ENCODE measurements around the gene ANKRD36C.
"Not testable (repeated sequence)": the region's sequence is repeated elsewhere in the genome, so short reads cannot be mapped to it uniquely, and the experiment has no call there.

DNA sequence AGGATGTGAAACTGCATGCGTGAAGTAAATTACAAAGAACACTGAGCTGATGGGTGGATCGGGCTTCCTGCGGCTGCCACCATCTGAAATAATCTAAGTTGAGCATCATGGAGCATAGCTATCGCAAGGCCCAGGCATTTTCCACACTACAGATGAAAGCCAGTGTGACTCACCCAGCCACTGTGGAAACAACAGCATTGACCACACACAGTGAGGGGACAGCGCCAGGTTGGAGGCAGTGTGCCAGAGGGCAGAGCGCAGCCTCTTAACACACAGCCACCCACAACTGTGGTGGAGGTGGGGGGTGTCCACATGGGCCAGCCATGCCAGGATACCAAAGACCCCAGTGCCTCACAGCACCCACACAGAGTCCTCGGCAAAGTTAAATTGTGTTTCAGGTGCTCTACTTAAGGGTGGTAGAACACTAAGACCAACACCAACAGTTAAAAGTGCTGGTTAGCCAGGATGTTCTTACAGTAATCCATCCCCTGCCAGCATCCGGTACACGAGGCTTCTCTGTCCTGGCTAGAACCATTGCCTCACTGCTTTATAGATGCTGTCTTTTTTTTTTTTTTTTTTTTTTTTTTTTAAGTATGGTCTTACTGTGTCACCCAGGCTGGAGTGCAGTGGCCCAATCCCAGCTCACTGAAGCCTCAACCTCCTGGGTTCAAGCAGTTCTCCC lies 28.4 kb upstream of the ANKRD36C start:
- TF ChIP-seq, protein P1, sequence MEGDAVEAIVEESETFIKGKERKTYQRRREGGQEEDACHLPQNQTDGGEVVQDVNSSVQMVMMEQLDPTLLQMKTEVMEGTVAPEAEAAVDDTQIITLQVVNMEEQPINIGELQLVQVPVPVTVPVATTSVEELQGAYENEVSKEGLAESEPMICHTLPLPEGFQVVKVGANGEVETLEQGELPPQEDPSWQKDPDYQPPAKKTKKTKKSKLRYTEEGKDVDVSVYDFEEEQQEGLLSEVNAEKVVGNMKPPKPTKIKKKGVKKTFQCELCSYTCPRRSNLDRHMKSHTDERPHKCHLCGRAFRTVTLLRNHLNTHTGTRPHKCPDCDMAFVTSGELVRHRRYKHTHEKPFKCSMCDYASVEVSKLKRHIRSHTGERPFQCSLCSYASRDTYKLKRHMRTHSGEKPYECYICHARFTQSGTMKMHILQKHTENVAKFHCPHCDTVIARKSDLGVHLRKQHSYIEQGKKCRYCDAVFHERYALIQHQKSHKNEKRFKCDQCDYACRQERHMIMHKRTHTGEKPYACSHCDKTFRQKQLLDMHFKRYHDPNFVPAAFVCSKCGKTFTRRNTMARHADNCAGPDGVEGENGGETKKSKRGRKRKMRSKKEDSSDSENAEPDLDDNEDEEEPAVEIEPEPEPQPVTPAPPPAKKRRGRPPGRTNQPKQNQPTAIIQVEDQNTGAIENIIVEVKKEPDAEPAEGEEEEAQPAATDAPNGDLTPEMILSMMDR (conservative IDR thresholded peaks at IDR 0.05; ENCODE audit: low read depth, low read length), result not testable (repeated sequence)
- TF ChIP-seq RCOR1 (IDR thresholded peaks at IDR 0.05; ENCODE audit: insufficient replicate concordance, low read length); MAZ (IDR thresholded peaks at IDR 0.05; ENCODE audit: borderline replicate concordance, low read depth, low read length); POLR2A (IDR thresholded peaks at IDR 0.05; ENCODE audit: low read depth, low read length); MXI1 (IDR thresholded peaks at IDR 0.05; ENCODE audit: borderline replicate concordance, low read depth, low read length); NFE2L2 (IDR thresholded peaks at IDR 0.05; ENCODE audit: low read depth, low read length); MAFK (IDR thresholded peaks at IDR 0.05; ENCODE audit: low read depth, low read length); RAD21 (IDR thresholded peaks at IDR 0.05; ENCODE audit: low read length); CHD1 (IDR thresholded peaks at IDR 0.05; ENCODE audit: low read depth, low read length); BHLHE40 (IDR thresholded peaks at IDR 0.05; ENCODE audit: low read depth, low read length); SMC3 (IDR thresholded peaks at IDR 0.05; ENCODE audit: low read depth, low read length); FOS (IDR thresholded peaks at IDR 0.05; ENCODE audit: low read depth, low read length): not testable (repeated sequence)
- TF ChIP-seq, protein P2, sequence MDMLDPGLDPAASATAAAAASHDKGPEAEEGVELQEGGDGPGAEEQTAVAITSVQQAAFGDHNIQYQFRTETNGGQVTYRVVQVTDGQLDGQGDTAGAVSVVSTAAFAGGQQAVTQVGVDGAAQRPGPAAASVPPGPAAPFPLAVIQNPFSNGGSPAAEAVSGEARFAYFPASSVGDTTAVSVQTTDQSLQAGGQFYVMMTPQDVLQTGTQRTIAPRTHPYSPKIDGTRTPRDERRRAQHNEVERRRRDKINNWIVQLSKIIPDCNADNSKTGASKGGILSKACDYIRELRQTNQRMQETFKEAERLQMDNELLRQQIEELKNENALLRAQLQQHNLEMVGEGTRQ (IDR thresholded peaks at IDR 0.05; ENCODE audit: low read depth, low read length), result not testable (repeated sequence)
- TF ChIP-seq, protein P3, sequence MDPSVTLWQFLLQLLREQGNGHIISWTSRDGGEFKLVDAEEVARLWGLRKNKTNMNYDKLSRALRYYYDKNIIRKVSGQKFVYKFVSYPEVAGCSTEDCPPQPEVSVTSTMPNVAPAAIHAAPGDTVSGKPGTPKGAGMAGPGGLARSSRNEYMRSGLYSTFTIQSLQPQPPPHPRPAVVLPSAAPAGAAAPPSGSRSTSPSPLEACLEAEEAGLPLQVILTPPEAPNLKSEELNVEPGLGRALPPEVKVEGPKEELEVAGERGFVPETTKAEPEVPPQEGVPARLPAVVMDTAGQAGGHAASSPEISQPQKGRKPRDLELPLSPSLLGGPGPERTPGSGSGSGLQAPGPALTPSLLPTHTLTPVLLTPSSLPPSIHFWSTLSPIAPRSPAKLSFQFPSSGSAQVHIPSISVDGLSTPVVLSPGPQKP (IDR thresholded peaks at IDR 0.05; ENCODE audit: borderline replicate concordance, low read depth, low read length), result not testable (repeated sequence)
